Endodermal cell (in vitro differentiated cells): Measurements from ENCODE around the gene C10orf62. TPM values are rescaled to one million over a fixed set of nuclear protein-coding genes. Genes with fewer than 3 reads are reported as not detected.

Experiments used
- DNase-seq: peaks from one replicate; pipeline ENCODE4 v3.0.0-alpha.2; 2017
- H3K27ac ChIP-seq: 2 replicates; pipeline ENCODE4 v1.5.1; 2013; ENCODE audit warnings: mild to moderate bottlenecking, low read depth, low read length, moderate library complexity
- H3K27me3 ChIP-seq: 2 replicates; pipeline ENCODE4 v1.6.1; 2013; ENCODE audit warnings: mild to moderate bottlenecking, low read length, moderate library complexity; ENCODE audit not compliant: insufficient read depth, control insufficient read depth, poor library complexity, severe bottlenecking
- H3K36me3 ChIP-seq: 2 replicates; pipeline ENCODE4 v1.7.0; 2013; ENCODE audit warnings: mild to moderate bottlenecking, low read length, moderate library complexity; ENCODE audit not compliant: control insufficient read depth, insufficient read depth
- H3K4me1 ChIP-seq: one replicate; pipeline ENCODE4 v1.7.0; 2013; ENCODE audit warnings: low read length; ENCODE audit not compliant: control insufficient read depth, insufficient read depth
- H3K4me3 ChIP-seq: 2 replicates; pipeline ENCODE4 v1.5.1; 2013; ENCODE audit warnings: mild to moderate bottlenecking, low read length, moderate library complexity
- H3K9ac ChIP-seq: 2 replicates; pipeline ENCODE4 v1.6.1; 2013; ENCODE audit warnings: mild to moderate bottlenecking, low read length, moderate library complexity; ENCODE audit not compliant: poor library complexity, severe bottlenecking; ENCODE audit errors: extremely low read depth
- H3K9me3 ChIP-seq: 2 replicates; pipeline ENCODE4 v1.6.1; 2013; ENCODE audit warnings: mild to moderate bottlenecking, low read length, moderate library complexity; ENCODE audit not compliant: control insufficient read depth
- H3K27ac Mint-ChIP-seq: 2 replicates; pipeline ENCODE4 v1.8.0; 2020; ENCODE audit warnings: mixed read lengths
- H3K27me3 Mint-ChIP-seq: 2 replicates; pipeline ENCODE4 v1.8.0; 2021; ENCODE audit warnings: mild to moderate bottlenecking, mixed read lengths; ENCODE audit not compliant: insufficient read depth
- H3K36me3 Mint-ChIP-seq: 2 replicates; pipeline ENCODE4 v1.8.0; 2020; ENCODE audit warnings: low read depth, mixed read lengths
- H3K4me1 Mint-ChIP-seq: 2 replicates; pipeline ENCODE4 v1.8.0; 2020; ENCODE audit warnings: mixed read lengths
- H3K4me3 Mint-ChIP-seq: 2 replicates; pipeline ENCODE4 v1.8.0; 2020; ENCODE audit warnings: mild to moderate bottlenecking, moderate library complexity, mixed read lengths
- H3K9me3 Mint-ChIP-seq: 2 replicates; pipeline ENCODE4 v1.8.0; 2020; ENCODE audit warnings: mild to moderate bottlenecking, mixed read lengths
- CTCF ChIP-seq: fragments of 200-600 bp; sonication (generic); conservative IDR thresholded peaks from 2 replicates; pipeline ENCODE4 v1.5.0; 2021; ENCODE audit warnings: antibody characterized with exemption, mild to moderate bottlenecking
- WGBS, 2 experiments: methylation state at CpG; one replicate each; pipeline versions ENCODE4 v1.1.5 to v1.1.7; 2013; ENCODE audit warnings: missing lambda C conversion rate in 2 of 2, mixed read lengths in 1 of 2; ENCODE audit not compliant: insufficient coverage in 1 of 2, insufficient read length in 1 of 2; 5-methylcytosine and 5-hydroxymethylcytosine counted together
- total RNA-seq, 2 donors: library from RNA; stranded (reverse); fragmentation: NEBNext Ultra II Directional in 1 of 2; extraction: Animal tissue kit (Norgen Biotek cat#: 25700) in 1 of 2; gene quantifications; 2 replicates in 1 of 2; 3 replicates in 1 of 2; pipeline ENCODE4 v1.2.1, GENCODE V29; 2021

C10orf62 gene
- total RNA-seq, 2 donors from 2014 or later: not detected

- H3K27ac ChIP-seq: no peak overlapping the region
- H3K4me3 ChIP-seq: no peak overlapping the region
- H3K9ac ChIP-seq: no peak overlapping the region
- WGBS, 2 experiments: 93% methylated on average over 10 to 15 of the region's 15 CpGs
- no peaks in the 10 kb centered on the region for H3K27me3 ChIP-seq
- H3K4me1 Mint-ChIP-seq: no peaks in the 10 kb centered on the region
- H3K4me3 Mint-ChIP-seq: no peak overlapping the region
- H3K9me3 ChIP-seq: no peaks in the 10 kb centered on the region
- no peaks in the 10 kb centered on the region for H3K27me3 Mint-ChIP-seq
- no peak overlapping the region for H3K27ac Mint-ChIP-seq
- H3K36me3 ChIP-seq: no peaks in the 10 kb centered on the region
- no peak for TF ChIP-seq CTCF
- DNase-seq: no peak
- no peaks in the 10 kb centered on the region for H3K4me1 ChIP-seq
- H3K36me3 Mint-ChIP-seq: no peaks in the 10 kb centered on the region
- H3K9me3 Mint-ChIP-seq: no peaks in the 10 kb centered on the region
Measured at GRCh38 chr10:97590082-97590747, 694 bp downstream of the C10orf62 start.

- no peak for TF ChIP-seq CTCF
- no peak overlapping the region for H3K27ac Mint-ChIP-seq
- Histone ChIP-seq H3K36me3 (no peaks in the 10 kb centered on the region), H3K27ac (no peak overlapping the region), H3K4me3 (no peak overlapping the region), H3K27me3 (no peaks in the 10 kb centered on the region), H3K9me3 (no peaks in the 10 kb centered on the region), H3K4me1 (no peaks in the 10 kb centered on the region), H3K9ac (no peak overlapping the region)
- no peaks in the 10 kb centered on the region for H3K36me3 Mint-ChIP-seq
- WGBS, 2 experiments: 90 to 98% methylated on average over 3 to 5 of the region's 5 CpGs
- H3K4me1 Mint-ChIP-seq: no peaks in the 10 kb centered on the region
- no peak overlapping the region for H3K4me3 Mint-ChIP-seq
- no peaks in the 10 kb centered on the region for H3K27me3 Mint-ChIP-seq
- H3K9me3 Mint-ChIP-seq: no peaks in the 10 kb centered on the region
- DNase-seq: no peak
Measured at GRCh38 chr10:97590748-97591495, 1.4 kb downstream of the C10orf62 start.

- no peak for DNase-seq
- H3K27me3 Mint-ChIP-seq: no peaks in the 10 kb centered on the region
- Histone ChIP-seq H3K27ac (no peak overlapping the region), H3K36me3 (no peaks in the 10 kb centered on the region), H3K4me1 (no peaks in the 10 kb centered on the region), H3K9me3 (no peaks in the 10 kb centered on the region), H3K4me3 (no peak overlapping the region), H3K27me3 (no peaks in the 10 kb centered on the region), H3K9ac (no peak overlapping the region)
- H3K4me1 Mint-ChIP-seq: no peaks in the 10 kb centered on the region
- WGBS, 2 experiments: 90 to 93% methylated on average over 3 to 4 of the region's 4 CpGs
- no peaks in the 10 kb centered on the region for H3K36me3 Mint-ChIP-seq
- no peaks in the 10 kb centered on the region for H3K9me3 Mint-ChIP-seq
- H3K27ac Mint-ChIP-seq: no peak overlapping the region
- no peak for TF ChIP-seq CTCF
- no peak overlapping the region for H3K4me3 Mint-ChIP-seq
Measured at GRCh38 chr10:97593421-97593820, 3.9 kb downstream of the C10orf62 start.
